Neural cell (in vitro differentiated cells): Measurements from ENCODE around the gene HDAC10. TPM values are rescaled to one million over a fixed set of nuclear protein-coding genes. Genes with fewer than 3 reads are reported as not detected.

Source experiments
- H2AFZ ChIP-seq: fragments of 200-600, 300-800 bp; sonication (generic), shearing (Covaris generic); 2 replicates; pipeline ENCODE4 v1.6.0; 2014; ENCODE audit warnings: low read depth, mild to moderate bottlenecking, antibody characterized with exemption, low read length, moderate library complexity
- H3F3A ChIP-seq: fragments of 200-600 bp; shearing (Covaris generic); 2 replicates; pipeline ENCODE4 v1.6.1; 2016; ENCODE audit warnings: mild to moderate bottlenecking, moderate library complexity, mixed read lengths, antibody characterized with exemption, low read length; ENCODE audit not compliant: insufficient read depth, poor library complexity, severe bottlenecking
- H3K27ac ChIP-seq: fragments of 200-600, 300-800 bp; sonication (generic), shearing (Covaris generic); 2 replicates; pipeline ENCODE4 v1.5.1; 2014; ENCODE audit warnings: mild to moderate bottlenecking, low read length, moderate library complexity
- H3K27me3 ChIP-seq: fragments of 300-800, 200-600 bp; sonication (generic), shearing (Covaris generic); 2 replicates; pipeline ENCODE4 v1.6.0; 2014; ENCODE audit warnings: mild to moderate bottlenecking, low read depth, low read length, moderate library complexity; ENCODE audit not compliant: insufficient read depth
- H3K36me3 ChIP-seq: fragments of 300-800, 200-600 bp; sonication (generic), shearing (Covaris generic); 2 replicates; pipeline ENCODE4 v1.5.1; 2014; ENCODE audit warnings: mild to moderate bottlenecking, antibody characterized with exemption, low read length, moderate library complexity; ENCODE audit not compliant: insufficient read depth
- H3K4me2 ChIP-seq: fragments of 300-800, 200-600 bp; sonication (generic), shearing (Covaris generic); 2 replicates; pipeline ENCODE4 v1.6.0; 2014; ENCODE audit warnings: mild to moderate bottlenecking, low read length
- H3K4me3 ChIP-seq: fragments of 300-800, 200-600 bp; sonication (generic), shearing (Covaris generic); 2 replicates; pipeline ENCODE4 v1.5.1; 2014; ENCODE audit warnings: mild to moderate bottlenecking, low read length, moderate library complexity
- H3K79me2 ChIP-seq: fragments of 200-600 bp; shearing (Covaris generic); replicated peaks from 2 replicates; pipeline ENCODE4 v1.6.0; 2014; ENCODE audit warnings: mild to moderate bottlenecking, low read length, moderate library complexity; ENCODE audit not compliant: insufficient read depth
- H3K9ac ChIP-seq: fragments of 300-800, 200-600 bp; sonication (generic), shearing (Covaris generic); 2 replicates; pipeline ENCODE4 v1.6.1; 2016; ENCODE audit warnings: mild to moderate bottlenecking, low read length, mixed read lengths
- H3K9me2 ChIP-seq: fragments of 200-600 bp; shearing (Covaris generic); 2 replicates; pipeline ENCODE4 v1.6.1; 2016; ENCODE audit warnings: mild to moderate bottlenecking, low read length, mixed read lengths; ENCODE audit not compliant: insufficient read depth
- H3K9me3 ChIP-seq: fragments of 200-600, 300-800 bp; sonication (generic), shearing (Covaris generic); 2 replicates; pipeline ENCODE4 v1.6.1; 2016; ENCODE audit warnings: mild to moderate bottlenecking, mixed run types, low read length, moderate library complexity, mixed read lengths
- H4K20me1 ChIP-seq: fragments of 200-600 bp; shearing (Covaris generic); 2 replicates; pipeline ENCODE4 v1.6.1; 2016; ENCODE audit warnings: mild to moderate bottlenecking, mixed run types; ENCODE audit not compliant: insufficient read depth
- CTCF ChIP-seq: fragments of 450-650 bp; IDR thresholded peaks from 2 replicates; pipeline ENCODE4 v1.5.1; 2014; ENCODE audit warnings: antibody characterized with exemption, mild to moderate bottlenecking, moderate library complexity; ENCODE audit not compliant: poor library complexity, severe bottlenecking
- EP300 ChIP-seq: fragments of 450-650 bp; conservative IDR thresholded peaks from 2 replicates; pipeline ENCODE4 v1.6.1; 2014; ENCODE audit warnings: antibody characterized with exemption, mild to moderate bottlenecking, moderate library complexity; ENCODE audit not compliant: poor library complexity, severe bottlenecking
- EZH2 ChIP-seq: fragments of 200-600, 300-800 bp; shearing (Covaris generic), sonication (generic); IDR thresholded peaks from 2 replicates; pipeline ENCODE4 v1.6.1; 2014; ENCODE audit warnings: antibody characterized with exemption, low read length, borderline replicate concordance, mild to moderate bottlenecking; ENCODE audit not compliant: insufficient read depth, poor library complexity, severe bottlenecking
- MXI1 ChIP-seq: fragments of 450-650 bp; conservative IDR thresholded peaks from 2 replicates; pipeline ENCODE4 v1.6.1; 2014; ENCODE audit warnings: antibody characterized with exemption, mild to moderate bottlenecking; ENCODE audit not compliant: poor library complexity, severe bottlenecking
- POLR2AphosphoS5 ChIP-seq: IDR thresholded peaks from 2 replicates; pipeline ENCODE4 v1.6.1; 2012
- RAD21 ChIP-seq: fragments of 450-650 bp; conservative IDR thresholded peaks from 2 replicates; pipeline ENCODE4 v1.6.1; 2014; ENCODE audit warnings: antibody characterized with exemption, mild to moderate bottlenecking, moderate library complexity
- REST ChIP-seq: IDR thresholded peaks from 2 replicates; pipeline ENCODE4 v1.6.1; 2012; ENCODE audit warnings: borderline replicate concordance
- SMC3 ChIP-seq: fragments of 450-650 bp; conservative IDR thresholded peaks from 2 replicates; pipeline ENCODE4 v1.6.1; 2014; ENCODE audit warnings: antibody characterized with exemption, mild to moderate bottlenecking, moderate library complexity; ENCODE audit not compliant: poor library complexity
- TAF1 ChIP-seq: IDR thresholded peaks from 2 replicates; pipeline ENCODE4 v1.6.1; 2012; ENCODE audit warnings: low read depth
- polyA plus RNA-seq: library from polyadenylated mRNA; depleted of rRNA; stranded (reverse); fragments of >200 nt; gene quantifications from 2 replicates; pipeline ENCODE4 v1.2.3, GENCODE V29; 2014

HDAC10 gene
- polyA plus RNA-seq, 1 donor from 2014 or later: 39.1 TPM

GRCh38 chr22:50283821-50284220, 32.8 kb upstream of the HDAC10 start:
- Histone ChIP-seq H3K36me3 (no peaks in the 10 kb centered on the region), H3K9ac (no peak overlapping the region), H3F3A (no peaks in the 10 kb centered on the region), H3K4me2 (no peak overlapping the region), H3K79me2 (peaks cover 3% of the 10 kb centered on the region), H2AFZ (no peak overlapping the region), H3K9me3 (no peaks in the 10 kb centered on the region), H3K4me3 (no peak overlapping the region), H3K27ac (no peak overlapping the region), H4K20me1 (no peaks in the 10 kb centered on the region), H3K27me3 (no peaks in the 10 kb centered on the region), H3K9me2 (no peaks in the 10 kb centered on the region)
- TF ChIP-seq REST (no peak), POLR2AphosphoS5 (no peak), EP300 (no peak), EZH2 (no peak), MXI1 (no peak), TAF1 (no peak), SMC3 (no peak), RAD21 (no peak), CTCF (no peak)

- Histone ChIP-seq H3K9me3 (no peaks in the 10 kb centered on the region), H4K20me1 (no peaks in the 10 kb centered on the region), H3K9me2 (no peaks in the 10 kb centered on the region), H3K9ac (no peak overlapping the region), H3K79me2 (no peaks in the 10 kb centered on the region), H3K4me2 (no peak overlapping the region), H3K27ac (no peak overlapping the region), H3K4me3 (no peak overlapping the region), H3K36me3 (no peaks in the 10 kb centered on the region), H3F3A (no peaks in the 10 kb centered on the region), H2AFZ (no peak overlapping the region), H3K27me3 (no peaks in the 10 kb centered on the region)
- TF ChIP-seq RAD21 (no peak), MXI1 (no peak), TAF1 (no peak), EP300 (no peak), POLR2AphosphoS5 (no peak), SMC3 (no peak), CTCF (no peak), EZH2 (no peak), REST (no peak)
Measured at GRCh38 chr22:50282361-50283155, 31.5 kb upstream of the HDAC10 start.
